GM12878 (cell line): ENCODE measurements around the gene AZU1. TPM values are rescaled to one million over a fixed set of nuclear protein-coding genes. Genes with fewer than 3 reads are reported as not detected.

ENCODE experiments used
- ATAC-seq: fragments of 200-7000 bp; cut with Tn5 transposase; 3 replicates; pipeline ENCODE4 v1.9.1; 2020; ENCODE audit warnings: mild to moderate bottlenecking, moderate library complexity
- BruUV-seq: library from RNA; stranded (reverse); fragments of 400-500 nt; replicated peaks from 2 replicates; lab custom pipeline; 2021; lab: Mats Ljungman, UMichigan
- CTCF ChIA-PET: fragments of 300-600 bp; sonication (Branson Sonifier 250); formaldehyde crosslinking; extraction: SDS; loops from one replicate; lab custom pipeline; 2021; ENCODE audit warnings: inconsistent platforms; lab: Yijun Ruan, JAX
- POLR2A ChIA-PET: fragments of 350-600 bp; formaldehyde crosslinking; extraction: SDS; loops from one replicate; lab custom pipeline; 2021; ENCODE audit warnings: inconsistent platforms; lab: Charles Lee
- RAD21 ChIA-PET: fragments of 300-600 bp; sonication (Branson Sonifier 250); formaldehyde crosslinking; loops from one replicate; lab custom pipeline; 2023; ENCODE audit warnings: antibody characterized with exemption; ENCODE audit not compliant: unreplicated experiment; lab: Charles Lee
- SMC1A ChIA-PET: fragments of 300-600 bp; sonication (Branson Sonifier 250); formaldehyde crosslinking; loops from one replicate; lab custom pipeline; 2023; ENCODE audit not compliant: unreplicated experiment, uncharacterized antibody; lab: Charles Lee
- DNase-seq: peaks from one replicate; pipeline ENCODE4 v3.0.0-alpha.2; 2011; ENCODE audit warnings: low read depth, low spot score
- FAIRE-seq: peaks from 3 replicates; lab custom pipeline; 2011; peaks lifted over from hg19 to GRCh38; lab: Jason Lieb, UNC
- H2AFZ ChIP-seq: 2 replicates; pipeline ENCODE4 v1.6.0; 2011; ENCODE audit warnings: low read depth, low read length, control low read depth; ENCODE audit not compliant: control insufficient read depth
- H3K27ac ChIP-seq: 2 replicates; pipeline ENCODE4 v1.5.1; 2011; ENCODE audit warnings: control low read depth; ENCODE audit not compliant: control insufficient read depth, insufficient read depth
- H3K27me3 ChIP-seq, 2 experiments: replicated peaks in 1 of 2; 2 replicates each; pipeline versions ENCODE4 v1.6.0 to v1.6.1; 2011; ENCODE audit warnings: low read length in 1 of 2; ENCODE audit not compliant: control insufficient read depth in 2 of 2, insufficient read depth in 2 of 2
- H3K36me3 ChIP-seq, 2 experiments: 2 replicates each; pipeline ENCODE4 v1.5.1; 2011; ENCODE audit warnings: low read length in 1 of 2; ENCODE audit not compliant: control insufficient read depth in 2 of 2, insufficient read depth in 2 of 2
- H3K4me1 ChIP-seq: 2 replicates; pipeline ENCODE4 v1.6.1; 2011; ENCODE audit warnings: mild to moderate bottlenecking, low read length, moderate library complexity, mixed read lengths; ENCODE audit not compliant: control insufficient read depth, insufficient read depth
- H3K4me2 ChIP-seq: 2 replicates; pipeline ENCODE4 v1.6.0; 2011; ENCODE audit warnings: control low read depth; ENCODE audit not compliant: control insufficient read depth, insufficient read depth
- H3K4me3 ChIP-seq: fragments of 200-600 bp; sonication (generic); 2 replicates; pipeline ENCODE4 v1.5.1; 2016
- H3K79me2 ChIP-seq: 2 replicates; pipeline ENCODE4 v1.6.0; 2011; ENCODE audit warnings: low read length; ENCODE audit not compliant: control insufficient read depth, insufficient read depth
- H3K9ac ChIP-seq: 2 replicates; pipeline ENCODE4 v1.8.0; 2011; ENCODE audit warnings: low read length, control low read depth, mixed read lengths; ENCODE audit not compliant: control insufficient read depth, insufficient read depth
- H3K9me3 ChIP-seq: replicated peaks from 3 replicates; pipeline ENCODE4 v1.5.1; 2011; ENCODE audit warnings: mild to moderate bottlenecking, low read length; ENCODE audit not compliant: control insufficient read depth, insufficient read depth
- H4K20me1 ChIP-seq: 2 replicates; pipeline ENCODE4 v1.6.0; 2011; ENCODE audit not compliant: control insufficient read depth, insufficient read depth
- CHD1 ChIP-seq: IDR thresholded peaks from 2 replicates; pipeline ENCODE4 v1.6.1; 2012; ENCODE audit warnings: low read depth, low read length, improper control_type of control experiment
- HDGF ChIP-seq: fragments of 450-650 bp; IDR thresholded peaks from 2 replicates; pipeline ENCODE4 v1.6.1; 2016; ENCODE audit warnings: antibody characterized with exemption
- LARP7 ChIP-seq: fragments of 450-650 bp; IDR thresholded peaks from 2 replicates; pipeline ENCODE4 v1.6.1; 2017; ENCODE audit warnings: mild to moderate bottlenecking
- MXI1 ChIP-seq: fragments of 150-350 bp; IDR thresholded peaks from 2 replicates; pipeline ENCODE4 v1.6.1; 2011; ENCODE audit warnings: low read depth, mild to moderate bottlenecking, inconsistent platforms, low read length, improper control_type of control experiment
- MYC ChIP-seq: IDR thresholded peaks from 2 replicates; pipeline ENCODE4 v1.6.1; 2011; ENCODE audit warnings: mild to moderate bottlenecking, low read length, moderate library complexity, inconsistent platforms; ENCODE audit not compliant: insufficient read depth, insufficient replicate concordance, insufficient read length, severe bottlenecking
- NR2C2 ChIP-seq: IDR thresholded peaks from 2 replicates; pipeline ENCODE4 v1.6.1; 2011; ENCODE audit warnings: borderline replicate concordance, low read depth; ENCODE audit not compliant: control insufficient read depth, insufficient read length
- RB1 ChIP-seq: fragments of 450-650 bp; formaldehyde crosslinking; IDR thresholded peaks from 2 replicates; pipeline ENCODE4 v1.6.1; 2017; ENCODE audit warnings: mild to moderate bottlenecking, borderline replicate concordance
- SREBF1 ChIP-seq: IDR thresholded peaks from 2 replicates; pipeline ENCODE4 v1.6.1; 2012; ENCODE audit warnings: mild to moderate bottlenecking, low read length
- WGBS: methylation state at CpG from one replicate; pipeline ENCODE4 v1.1.6; 2016; ENCODE audit warnings: low lambda C conversion rate; ENCODE audit not compliant: insufficient replicate concordance, insufficient coverage; ENCODE audit errors: missing lambda C conversion rate; 5-methylcytosine and 5-hydroxymethylcytosine counted together
- in situ Hi-C: fragments of 300-500 bp; cut with MboI; formaldehyde crosslinking; loops from 9 replicates; pipeline ENCODE4 v1.14.3; 2018; ENCODE audit warnings: mixed read lengths
- intact Hi-C: fragments of 100-400 bp; cut with micrococcal nuclease; formaldehyde crosslinking; loops from one replicate; pipeline ENCODE4 v1.14.2; 2022; ENCODE audit not compliant: unreplicated experiment
- polyA plus RNA-seq, 11 experiments: library from polyadenylated mRNA; depleted of rRNA in 4 of 11; unstranded in 6 of 11; stranded (reverse) in 5 of 11; fragments of >200 nt; fragmentation: Nextera tagmentation in 4 of 11; fragmentation: Illumina TruSeq in 1 of 11; extraction: Ambion mirVana in 4 of 11; extraction: Trizol in 1 of 11; gene quantifications; 1 replicate in 1 of 11; 2 replicates in 10 of 11; pipeline versions ENCODE4 v1.2.1 to v1.2.3, GENCODE V29; 2011 to 2016; ENCODE audit warnings: inconsistent platforms in 2 of 11, missing spikeins in 2 of 11, low read depth in 1 of 11
- total RNA-seq, 4 experiments: library from RNA; depleted of rRNA in 3 of 4; stranded (reverse); fragments of >200 nt in 3 of 4; fragmentation: Illumina TruSeq in 1 of 4; extraction: Trizol in 1 of 4; gene quantifications; 2 replicates each; pipeline versions ENCODE4 v1.2.1 to v1.2.3, GENCODE V29; 2013 to 2021
- TF ChIP-seq, protein P1 (sequence below): IDR thresholded peaks from 2 replicates; pipeline ENCODE4 v1.6.1; 2011; ENCODE audit warnings: borderline replicate concordance, low read depth, mild to moderate bottlenecking, moderate library complexity, low read length; ENCODE audit not compliant: insufficient read depth, poor library complexity, severe bottlenecking

AZU1 gene
- total and polyA plus RNA-seq, 10 of the 15 experiments (the other 5 are each of a cell fraction or from before 2014, with no cell fraction given), result not detected

DNA sequence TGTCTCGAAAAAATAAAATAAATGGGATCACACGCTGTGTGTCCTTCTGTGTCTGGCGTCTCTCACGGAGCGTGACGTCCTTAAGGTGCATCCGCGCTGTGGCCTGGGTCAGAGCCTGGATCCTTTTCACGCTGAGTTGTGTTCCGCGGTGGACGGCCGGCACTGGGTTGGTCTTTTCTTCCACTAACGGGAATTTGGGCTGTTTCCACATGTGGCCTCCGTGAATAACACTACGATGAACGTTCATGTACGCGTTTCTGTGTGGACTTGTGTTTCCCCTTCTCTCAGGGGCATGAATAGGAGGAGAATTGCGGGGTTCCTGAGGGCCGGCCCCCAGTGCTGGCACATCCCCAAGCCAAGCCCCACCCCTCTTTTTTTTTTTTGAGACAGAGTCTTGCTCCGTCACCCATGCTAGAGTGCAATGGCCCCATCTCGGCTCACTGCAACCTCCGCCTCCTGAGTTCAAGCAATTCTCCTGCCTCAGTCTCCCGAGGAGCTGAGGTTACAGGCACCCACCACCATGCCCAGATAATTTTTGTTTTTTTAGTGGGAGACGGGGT is 36.5 kb upstream of the AZU1 start:
- ChIA-PET CTCF (no interaction called here), POLR2A (no interaction called here), SMC1A (no interaction called here), RAD21 (no interaction called here)
- Histone ChIP-seq H4K20me1 (no peaks in the 10 kb centered on the region), H3K9ac (no peak overlapping the region), H3K36me3 (no peaks in the 10 kb centered on the region), H3K79me2 (no peaks in the 10 kb centered on the region), H3K27me3 (no peaks in the 10 kb centered on the region; a peak in 1 of 4 replicates), H3K4me1 (no peaks in the 10 kb centered on the region), H3K27ac (no peak overlapping the region), H3K4me2 (no peak overlapping the region), H3K4me3 (no peak overlapping the region), H3K9me3 (no peaks in the 10 kb centered on the region), H2AFZ (no peak overlapping the region)
- no peak for ATAC-seq
- no peak for DNase-seq
- TF ChIP-seq MYC, result no peak
- TF ChIP-seq SREBF1, result no peak
- no peak for TF ChIP-seq MXI1
- no peak for TF ChIP-seq LARP7
- no peak for TF ChIP-seq CHD1
- TF ChIP-seq NR2C2, result no peak
- no peak for TF ChIP-seq HDGF
- TF ChIP-seq, protein P1, sequence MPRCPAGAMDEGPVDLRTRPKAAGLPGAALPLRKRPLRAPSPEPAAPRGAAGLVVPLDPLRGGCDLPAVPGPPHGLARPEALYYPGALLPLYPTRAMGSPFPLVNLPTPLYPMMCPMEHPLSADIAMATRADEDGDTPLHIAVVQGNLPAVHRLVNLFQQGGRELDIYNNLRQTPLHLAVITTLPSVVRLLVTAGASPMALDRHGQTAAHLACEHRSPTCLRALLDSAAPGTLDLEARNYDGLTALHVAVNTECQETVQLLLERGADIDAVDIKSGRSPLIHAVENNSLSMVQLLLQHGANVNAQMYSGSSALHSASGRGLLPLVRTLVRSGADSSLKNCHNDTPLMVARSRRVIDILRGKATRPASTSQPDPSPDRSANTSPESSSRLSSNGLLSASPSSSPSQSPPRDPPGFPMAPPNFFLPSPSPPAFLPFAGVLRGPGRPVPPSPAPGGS, result no peak
- TF ChIP-seq RB1, result no peak
- intact Hi-C loops (no loop called here), in situ Hi-C loops (no loop called here)
- no TSS peak for BruUV-seq
- 68% methylated on average over 25 of the region's 26 CpGs for WGBS
- FAIRE-seq, result no peak
